ENCODE data around the gene UBXN7.

- TF ChIP-seq CTCF (IDR thresholded peaks at IDR 0.05) (no peak), POLR2A (IDR thresholded peaks at IDR 0.05) (peak in 1 of 2 donors; percentile 58)
Observed at GRCh38 chr3:196431181-196432136, 768 bp downstream of the UBXN7 start.

All from adrenal gland (tissue), 5 donors.